Mesenteric fat pad (tissue), 1 donor: ENCODE data around the gene ADCY7. TPM values are rescaled to one million over a fixed set of nuclear protein-coding genes. Genes with fewer than 3 reads are reported as not detected.

Experiments used
- DNase-seq: peaks from one replicate; pipeline ENCODE4 v3.0.0-alpha.2; 2020; ENCODE audit warnings: low spot score
- total RNA-seq: library from RNA; stranded (reverse); fragmentation: NEBNext Ultra II Directional; extraction: Animal tissue kit (Norgen Biotek cat#: 25700); gene quantifications from one replicate; pipeline ENCODE4 v1.2.1, GENCODE V29; 2021
- donor health status: DM: yes; HTN: yes; CAD: no.

The ADCY7 gene
- total RNA-seq, 1 donor from 2014 or later: 26.8 TPM

GRCh38 chr16:50265716-50266336 lies 525 bp upstream of the ADCY7 start:
- DNase-seq: peak; percentile 59

- DNase-seq: peak; percentile 79
Measured at GRCh38 chr16:50267151-50267631, 840 bp downstream of the ADCY7 start.

GRCh38 chr16:50267651-50268050 lies 1.3 kb downstream of the ADCY7 start:
- DNase-seq: peak; percentile 55

- peak; percentile 43 for DNase-seq
Measured at GRCh38 chr16:50268352-50268751, 2.0 kb downstream of the ADCY7 start.

GRCh38 chr16:50269061-50269705 lies 2.8 kb downstream of the ADCY7 start:
- DNase-seq: peak; percentile 88

GRCh38 chr16:50269769-50270509 lies 3.6 kb downstream of the ADCY7 start:
- peak; percentile 35 for DNase-seq

- peak; percentile 77 for DNase-seq
Measured at GRCh38 chr16:50270510-50271147, 4.3 kb downstream of the ADCY7 start.

GRCh38 chr16:50271148-50272041 lies 5.0 kb downstream of the ADCY7 start:
- peak; percentile 82 for DNase-seq

GRCh38 chr16:50272111-50272571 lies 5.8 kb downstream of the ADCY7 start:
- no peak for DNase-seq

GRCh38 chr16:50272687-50273381 lies 6.5 kb downstream of the ADCY7 start:
- DNase-seq: no peak

GRCh38 chr16:50273382-50273690 lies 7.0 kb downstream of the ADCY7 start:
- DNase-seq: no peak

GRCh38 chr16:50273888-50274325 lies 7.6 kb downstream of the ADCY7 start:
- DNase-seq: no peak

- no peak for DNase-seq
Measured at GRCh38 chr16:50274326-50275097, 8.2 kb downstream of the ADCY7 start.

GRCh38 chr16:50275098-50275415 lies 8.7 kb downstream of the ADCY7 start:
- no peak for DNase-seq

- no peak for DNase-seq
Measured at GRCh38 chr16:50275428-50276325, 9.3 kb downstream of the ADCY7 start.

- no peak for DNase-seq
Measured at GRCh38 chr16:50276326-50276640, 9.9 kb downstream of the ADCY7 start.

- no peak for DNase-seq
Measured at GRCh38 chr16:50276801-50277555, 10.6 kb downstream of the ADCY7 start.

GRCh38 chr16:50278251-50278650 lies 11.9 kb downstream of the ADCY7 start:
- no peak for DNase-seq
